ENCODE measurements around the gene PTPA.

PTPA gene

DNA sequence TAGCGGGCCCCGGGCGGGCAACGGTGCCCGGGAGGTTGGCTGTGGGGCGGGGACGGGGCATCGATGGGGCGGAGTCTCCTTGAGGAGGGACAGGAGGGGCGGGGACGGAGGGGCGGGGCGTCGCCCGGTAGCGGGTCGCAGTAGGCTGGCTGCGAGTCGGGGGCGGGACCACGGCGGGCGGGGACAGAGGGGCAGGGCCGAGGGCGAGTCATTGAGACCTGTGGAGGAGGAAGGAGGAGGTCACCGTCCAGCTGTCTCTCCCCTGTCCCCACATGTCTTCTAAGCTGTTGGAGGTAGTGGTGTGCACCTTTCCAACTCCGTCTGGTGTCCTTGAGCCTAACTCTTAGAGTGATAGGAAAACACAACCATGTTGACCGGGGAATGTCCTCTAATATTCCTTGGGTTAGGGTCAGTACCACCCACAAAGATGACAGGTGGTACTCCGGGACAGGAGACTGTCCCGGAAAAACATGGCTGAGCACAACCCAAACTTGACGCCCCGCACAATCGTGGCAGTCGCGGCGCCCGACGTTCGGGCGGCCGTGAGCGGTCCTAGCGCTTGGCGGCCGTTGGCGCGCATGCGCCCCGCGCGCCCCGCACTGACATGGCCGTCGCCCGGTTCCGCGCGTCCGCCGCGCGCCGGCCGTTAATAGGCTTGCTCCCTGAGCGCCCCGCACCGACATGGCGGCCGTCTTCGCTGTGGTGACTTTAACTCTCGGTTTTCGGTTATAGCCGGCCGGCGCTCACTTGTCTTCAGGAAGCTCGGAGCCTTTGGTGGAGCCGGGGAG, at the start of gene PTPA, which contains the start of gene CRAT:
Gene PTPA (plus strand): TSS at position 676 of the 788 bp plus-strand sequence. CDS start 186 bp downstream, outside the sequence.
Gene CRAT (minus strand): TSS at position 54 of the 788 bp plus-strand sequence. CDS start 284 bp downstream, outside the sequence.
- DNase-seq (ENCODE audit: low read depth) = peak; percentile 63

GRCh38 chr9:129063061-129063460, 48.2 kb upstream of the PTPA start:
- no peak for DNase-seq (ENCODE audit: low read depth)

DNA sequence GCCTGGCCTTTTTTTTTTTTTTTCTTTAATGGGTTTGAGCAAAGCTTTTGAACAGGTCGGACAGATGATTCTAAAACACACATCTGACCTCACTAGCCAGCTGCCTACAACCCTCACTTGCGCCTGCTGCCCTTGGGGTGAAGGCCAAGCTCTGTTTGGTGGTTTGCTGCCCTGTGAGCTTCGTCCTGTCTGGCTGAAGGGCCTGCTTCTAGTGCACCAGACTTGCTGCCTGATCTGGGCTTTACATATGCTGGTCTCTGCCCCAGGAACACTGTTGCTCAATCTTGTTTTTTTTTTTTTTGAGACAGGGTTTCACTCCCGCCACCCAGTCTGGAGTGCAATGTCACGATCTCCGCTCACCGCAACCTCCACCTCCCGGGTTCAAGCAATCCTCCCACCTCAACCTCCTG, 46.7 kb upstream of the PTPA start:
- no peak for DNase-seq (ENCODE audit: low read depth)

DNA sequence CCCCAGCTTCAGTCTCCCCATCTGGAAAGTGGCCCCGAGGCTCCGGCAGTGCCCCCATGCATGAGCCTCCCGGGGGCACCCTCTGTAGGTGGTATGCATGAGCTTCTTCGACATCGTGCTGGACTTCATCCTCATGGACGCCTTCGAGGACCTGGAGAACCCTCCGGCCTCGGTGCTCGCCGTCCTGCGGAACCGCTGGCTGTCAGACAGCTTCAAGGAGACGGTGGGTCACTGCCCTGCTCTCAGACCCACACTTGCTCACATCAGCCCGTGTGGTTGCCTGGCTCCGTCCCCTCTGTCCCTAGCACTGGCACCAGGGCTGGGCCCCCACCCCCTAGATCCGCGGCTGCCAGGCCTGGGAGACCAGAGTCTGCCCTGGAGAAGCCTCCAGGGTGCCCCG, 43.1 kb upstream of the PTPA start:
- DNase-seq (ENCODE audit: low read depth) = no peak

GRCh38 chr9:129068990-129069861, 42.0 kb upstream of the PTPA start:
- no peak for DNase-seq (ENCODE audit: low read depth)

DNA sequence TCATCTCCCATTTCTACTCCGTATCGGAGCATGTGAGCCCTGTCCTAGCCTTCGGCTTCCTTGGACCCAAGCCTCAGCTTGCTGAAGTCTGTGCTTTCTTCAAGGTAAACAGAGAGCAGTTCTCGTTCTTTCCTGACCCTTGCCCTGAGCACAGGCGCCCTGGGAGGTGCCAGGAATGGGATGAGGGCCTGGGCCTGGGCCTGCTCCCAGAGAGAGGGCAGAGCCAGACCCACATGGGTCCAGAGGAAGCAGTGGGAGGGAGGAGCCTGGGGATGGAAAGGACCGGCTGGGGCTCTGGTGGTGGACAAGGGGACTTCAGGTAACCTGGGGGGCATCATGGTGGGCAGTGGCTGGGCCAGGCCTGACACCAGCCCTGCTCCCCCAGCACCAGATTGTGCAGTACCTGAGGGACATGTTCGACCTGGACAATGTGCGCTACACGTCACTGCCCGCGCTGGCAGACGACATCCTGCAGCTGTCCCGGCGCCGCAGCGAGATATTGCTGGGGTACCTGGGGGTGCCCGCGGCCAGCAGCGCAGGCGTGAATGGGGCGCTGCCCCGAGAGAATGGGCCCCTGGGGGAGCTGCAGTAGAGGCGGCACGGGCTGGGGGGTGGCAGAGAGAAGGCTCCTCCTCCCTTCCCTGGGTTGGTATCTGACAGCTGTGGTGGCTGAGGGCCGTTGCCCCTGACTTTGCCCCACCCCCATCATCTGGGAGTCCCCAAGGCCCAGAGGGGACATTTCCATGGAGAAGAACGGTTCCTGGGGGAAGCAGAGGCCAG, 41.2 kb upstream of the PTPA start:
- DNase-seq (ENCODE audit: low read depth) = no peak

DNA sequence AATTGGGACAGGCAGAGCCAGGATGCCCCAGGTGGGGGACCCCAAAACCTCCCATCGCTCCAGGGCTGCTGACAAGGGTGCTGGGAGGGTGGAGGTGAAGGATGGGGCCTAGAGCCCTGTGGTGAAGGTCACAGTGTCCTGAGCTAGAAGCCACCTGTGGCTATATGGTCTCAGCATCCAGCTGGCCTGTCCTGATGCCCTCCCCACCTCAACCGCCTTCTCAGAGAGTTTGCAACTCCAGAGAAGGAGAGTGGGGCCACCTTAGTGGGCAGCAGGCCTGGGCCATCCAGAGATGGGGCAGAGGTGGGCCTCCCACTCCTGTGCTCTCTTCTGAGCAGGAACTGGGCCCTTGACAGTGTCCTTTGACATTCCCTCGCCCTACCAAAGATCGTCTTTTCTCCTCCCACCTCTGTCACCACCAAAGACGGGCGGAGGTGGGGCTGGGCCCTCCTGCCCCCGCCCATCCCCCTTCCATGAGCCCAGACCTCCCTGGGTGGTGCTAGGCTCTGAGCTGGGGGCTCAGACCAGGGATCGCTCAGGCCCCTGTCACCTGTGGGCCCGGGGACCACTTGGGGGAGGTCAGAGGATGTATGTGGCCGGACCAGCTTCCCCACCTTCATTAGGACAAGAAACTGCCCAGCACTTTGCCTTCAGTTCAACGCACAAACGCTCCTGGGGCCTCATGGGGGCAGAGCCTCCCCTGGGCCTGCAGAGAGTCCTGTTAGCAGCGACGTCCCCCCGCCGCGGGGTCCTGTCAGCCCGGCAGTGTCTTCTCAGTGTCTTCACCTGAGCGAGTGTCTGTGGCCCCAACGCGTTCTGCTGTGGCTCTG, 40.3 kb upstream of the PTPA start:
- no peak for DNase-seq (ENCODE audit: low read depth)

DNA sequence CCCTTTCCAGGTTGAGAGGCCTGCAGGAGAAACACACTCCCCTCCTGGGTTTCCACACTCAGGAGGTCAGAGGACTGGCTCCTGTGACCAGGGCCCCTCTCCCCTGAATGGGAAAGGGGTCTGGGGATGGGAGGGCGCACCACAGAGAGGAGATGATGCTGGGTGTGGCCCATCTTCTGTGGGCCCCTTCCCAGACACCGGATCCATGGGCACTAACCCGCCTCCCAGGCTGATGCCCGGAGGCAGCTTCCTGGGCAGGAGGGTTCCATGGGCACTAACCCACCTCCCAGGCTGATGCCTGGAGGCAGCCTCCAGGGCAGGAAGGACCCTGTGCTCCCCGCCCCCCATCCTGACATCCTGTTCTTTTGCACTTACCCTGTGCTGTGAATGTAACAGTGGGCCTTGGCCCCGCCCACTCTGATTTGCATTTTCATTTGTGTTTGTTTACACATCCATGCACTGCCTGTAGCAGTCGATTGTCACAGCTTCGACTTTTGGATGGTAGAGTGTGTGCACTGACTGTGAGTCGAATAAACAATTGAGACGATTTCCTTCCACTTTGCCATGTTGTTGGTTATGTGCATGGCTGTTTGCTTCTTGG, 39.6 kb upstream of the PTPA start:
- DNase-seq (ENCODE audit: low read depth) = no peak

DNA sequence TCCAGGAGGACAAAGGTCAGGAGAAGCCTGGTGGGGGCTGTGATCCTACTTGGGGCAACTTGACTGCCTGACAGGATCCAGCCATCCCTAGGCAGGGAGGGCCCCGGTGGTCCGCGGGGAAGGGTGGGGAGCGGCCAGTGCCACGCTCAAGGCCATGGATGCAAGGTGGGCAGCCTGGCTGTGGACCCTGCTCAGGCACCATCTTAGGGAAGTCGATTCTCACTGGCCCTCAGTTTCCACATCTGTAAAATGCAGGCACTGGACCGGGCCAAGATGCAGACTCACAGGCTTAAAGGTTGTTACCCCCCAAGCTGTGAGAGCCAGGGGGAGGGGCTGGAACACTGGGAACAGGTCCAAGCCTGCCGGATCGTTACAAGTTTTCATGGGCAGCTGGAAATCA, 39.0 kb upstream of the PTPA start:
- DNase-seq (ENCODE audit: low read depth) = no peak

GRCh38 chr9:129073404-129073803, 37.8 kb upstream of the PTPA start:
- no peak for DNase-seq (ENCODE audit: low read depth)

GRCh38 chr9:129074106-129074505, 37.1 kb upstream of the PTPA start:
- DNase-seq (ENCODE audit: low read depth) = no peak

GRCh38 chr9:129075996-129076639, 35.1 kb upstream of the PTPA start:
- no peak for DNase-seq (ENCODE audit: low read depth)

- DNase-seq (ENCODE audit: low read depth) = no peak
Observed at GRCh38 chr9:129076640-129077037, 34.6 kb upstream of the PTPA start.

DNA sequence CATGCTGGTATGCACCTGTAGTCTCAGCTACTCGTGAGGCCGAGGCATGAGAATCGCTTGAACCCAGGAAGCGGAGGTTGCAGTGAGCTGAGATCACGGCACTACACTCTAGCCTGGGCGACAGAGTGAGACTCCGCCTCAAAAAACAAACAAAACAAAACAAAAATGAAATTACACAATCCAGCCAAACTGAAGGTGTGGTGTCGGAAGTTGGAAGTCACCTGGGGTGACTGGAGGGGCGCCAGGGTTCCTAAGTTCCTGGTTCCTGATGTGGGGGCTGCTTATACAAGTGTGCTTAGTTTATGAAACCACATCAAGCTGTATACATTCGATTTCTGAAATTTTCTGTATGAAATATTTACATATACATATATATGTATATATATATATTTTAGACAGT, 34.0 kb upstream of the PTPA start:
- no peak for DNase-seq (ENCODE audit: low read depth)

GRCh38 chr9:129078691-129079503, 32.3 kb upstream of the PTPA start:
- no peak for DNase-seq (ENCODE audit: low read depth)

- no peak for DNase-seq (ENCODE audit: low read depth)
Observed at GRCh38 chr9:129079829-129080228, 31.4 kb upstream of the PTPA start.

DNA sequence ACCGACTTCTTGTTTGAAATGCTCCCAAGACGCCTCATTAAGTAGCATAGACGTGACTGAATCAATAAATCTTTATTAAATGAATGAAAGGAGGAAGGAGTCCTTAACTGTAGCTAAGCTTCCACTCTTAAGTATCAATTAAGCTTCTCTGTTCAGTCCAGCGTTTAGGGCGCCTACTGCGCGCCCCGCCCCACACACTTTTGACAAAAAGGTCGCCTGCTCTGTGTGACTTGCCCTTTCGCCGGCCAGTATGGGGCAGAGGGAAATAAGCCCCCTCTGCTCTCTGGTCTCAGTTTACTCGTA, 31.0 kb upstream of the PTPA start:
- DNase-seq (ENCODE audit: low read depth) = no peak

GRCh38 chr9:129080601-129081387, 30.4 kb upstream of the PTPA start, which contains the start of gene DOLPP1:
DOLPP1 (plus strand) TSS chr9:129081111; CDS start chr9:129081132, 21 bp downstream.
- DNase-seq (ENCODE audit: low read depth) = peak; percentile 97

DNA sequence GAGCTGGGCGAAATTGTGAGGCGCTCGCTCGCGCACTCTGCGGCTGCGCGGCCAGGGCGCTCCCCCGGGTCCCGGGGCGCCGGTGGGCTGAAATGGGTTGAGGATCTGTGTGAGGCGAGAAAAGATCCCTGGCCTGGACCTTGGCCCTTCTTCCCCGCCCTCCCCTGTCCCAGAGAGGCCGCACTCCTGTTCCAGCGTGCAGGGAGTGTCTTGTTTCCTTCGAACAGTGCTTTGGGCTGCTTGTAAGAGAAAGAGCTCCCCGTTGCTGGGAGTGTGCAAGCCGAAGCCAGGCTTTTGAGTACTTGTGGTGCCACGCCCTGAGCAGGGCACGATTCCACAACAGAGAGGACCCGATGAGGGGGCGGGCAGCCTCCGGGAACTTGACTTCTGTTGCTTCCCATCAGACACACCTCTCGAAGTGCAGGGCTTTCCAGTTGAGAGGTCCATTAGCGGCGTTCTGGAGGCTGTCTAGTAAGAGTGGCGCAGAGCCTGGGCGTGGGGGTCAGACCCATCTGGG, 29.8 kb upstream of the PTPA start:
- DNase-seq (ENCODE audit: low read depth) = no peak

Measured in non-pigmented ciliary epithelial cell (primary cell).